Measurements from ENCODE around the gene PDZD7.

Gene PDZD7

DNA sequence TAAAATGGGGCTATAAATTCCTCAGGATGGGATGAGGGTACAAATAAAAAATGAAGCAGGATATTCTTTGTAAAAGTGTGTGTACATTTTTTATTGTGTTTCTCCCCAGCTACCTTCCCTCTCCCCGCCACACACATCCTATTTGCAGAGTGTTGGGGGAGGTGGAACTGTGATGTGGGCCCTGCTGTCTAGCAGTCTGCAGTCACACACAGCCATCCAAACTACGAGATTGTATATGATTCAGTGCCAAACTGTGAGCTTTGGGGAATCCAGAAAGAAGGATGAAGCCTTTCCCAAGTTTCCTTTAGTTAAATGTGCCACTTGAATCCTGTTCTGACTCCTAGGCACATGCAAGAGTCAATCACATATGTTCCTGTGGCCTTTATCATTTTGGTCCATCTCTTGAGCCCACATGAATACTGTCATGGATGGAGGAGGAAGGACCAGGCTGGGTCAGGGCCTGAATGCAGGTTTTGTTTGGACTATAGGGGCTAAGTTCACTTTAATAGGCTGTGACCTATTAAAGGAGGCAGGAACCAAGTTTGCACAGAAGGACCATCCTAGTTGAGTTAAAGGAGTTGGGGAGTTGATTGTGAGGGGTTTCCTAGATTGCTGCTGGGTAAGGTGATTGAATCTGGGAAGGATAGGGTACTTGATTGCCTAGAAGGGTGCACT lies 62.7 kb downstream of the PDZD7 start:
- H3K4me1 ChIP-seq (ENCODE audit: control insufficient read depth, insufficient read depth, low read length): peaks cover 3% of the 10 kb centered on the region
- no peak overlapping the region for H3K27ac ChIP-seq (ENCODE audit: low read depth, low read length)
- no peaks in the 10 kb centered on the region for H3K27me3 ChIP-seq (ENCODE audit: control insufficient read depth, insufficient read depth, low read length)
- H3K4me3 ChIP-seq (ENCODE audit: low read length): peak overlapping the region; percentile 57
- no peaks in the 10 kb centered on the region for H3K36me3 ChIP-seq (ENCODE audit: control insufficient read depth, insufficient read depth, low read length)
- no peak overlapping the region for H3K9ac ChIP-seq (ENCODE audit: low read length)

DNA sequence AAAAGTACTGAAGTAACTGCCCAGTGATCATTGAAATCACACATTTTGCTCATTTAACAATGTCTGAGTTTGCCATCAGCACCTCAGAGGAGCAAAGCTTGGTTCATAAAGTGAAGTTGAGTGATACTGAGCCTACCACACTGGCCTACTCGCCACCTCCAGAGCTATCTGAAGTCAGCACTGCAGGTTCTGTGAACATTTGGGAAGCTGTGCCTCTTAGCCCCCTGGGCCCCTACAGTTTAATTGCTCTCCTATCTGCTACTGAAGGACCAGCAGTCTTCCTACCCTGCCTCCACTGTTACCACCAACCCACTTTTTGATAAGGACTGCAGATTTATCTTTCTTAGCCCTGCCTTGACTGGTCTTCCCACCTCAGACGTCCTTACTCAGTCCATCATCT lies 63.6 kb downstream of the PDZD7 start:
- no peaks in the 10 kb centered on the region for H3K27me3 ChIP-seq (ENCODE audit: control insufficient read depth, insufficient read depth, low read length)
- no peaks in the 10 kb centered on the region for H3K36me3 ChIP-seq (ENCODE audit: control insufficient read depth, insufficient read depth, low read length)
- H3K4me1 ChIP-seq (ENCODE audit: control insufficient read depth, insufficient read depth, low read length): peaks cover 3% of the 10 kb centered on the region
- H3K27ac ChIP-seq (ENCODE audit: low read depth, low read length): no peak overlapping the region
- H3K9ac ChIP-seq (ENCODE audit: low read length): no peak overlapping the region
- H3K4me3 ChIP-seq (ENCODE audit: low read length): no peak overlapping the region

DNA sequence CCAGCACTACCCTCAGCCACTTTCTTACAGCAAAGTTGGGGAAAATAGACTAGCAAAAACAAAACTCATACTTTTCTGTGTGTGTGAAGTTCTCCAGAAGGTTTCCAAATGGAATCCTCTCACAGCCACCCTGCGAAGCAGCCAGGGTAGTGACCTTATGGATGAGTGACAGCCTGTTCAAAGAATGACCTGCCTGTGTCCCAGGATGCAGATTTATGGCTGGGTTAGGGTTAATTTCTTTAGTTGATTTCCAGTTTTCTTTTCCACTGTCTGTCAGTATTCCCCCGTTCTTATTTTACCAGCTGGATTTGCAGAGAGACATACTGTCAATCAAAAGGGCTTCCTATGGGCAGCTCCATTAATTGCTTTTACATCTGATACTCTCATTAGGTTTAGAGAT lies 64.0 kb downstream of the PDZD7 start:
- no peak overlapping the region for H3K9ac ChIP-seq (ENCODE audit: low read length)
- no peaks in the 10 kb centered on the region for H3K27me3 ChIP-seq (ENCODE audit: control insufficient read depth, insufficient read depth, low read length)
- H3K36me3 ChIP-seq (ENCODE audit: control insufficient read depth, insufficient read depth, low read length): no peaks in the 10 kb centered on the region
- H3K4me1 ChIP-seq (ENCODE audit: control insufficient read depth, insufficient read depth, low read length): peaks cover 3% of the 10 kb centered on the region
- no peak overlapping the region for H3K4me3 ChIP-seq (ENCODE audit: low read length)
- H3K27ac ChIP-seq (ENCODE audit: low read depth, low read length): no peak overlapping the region

DNA sequence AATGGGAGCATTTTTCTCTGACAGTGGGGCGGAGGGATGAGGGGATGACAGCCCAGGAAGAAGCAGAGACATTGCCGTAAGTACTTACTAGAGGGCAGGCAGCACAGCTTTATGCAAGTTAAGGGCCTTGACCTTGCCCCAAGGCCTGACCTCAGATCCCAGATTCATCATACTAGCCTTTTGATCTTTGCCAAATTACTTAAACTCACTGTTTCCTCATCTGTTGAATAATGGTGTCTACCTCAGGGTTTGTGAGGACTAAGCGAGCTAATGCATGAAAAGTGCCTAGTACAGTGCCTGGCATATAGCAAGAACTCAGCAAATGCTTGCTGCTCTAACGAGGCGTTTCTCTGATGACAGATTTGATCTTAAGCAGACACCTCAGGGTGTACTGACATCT lies 65.1 kb downstream of the PDZD7 start:
- Histone ChIP-seq H3K36me3 (ENCODE audit: control insufficient read depth, insufficient read depth, low read length) (no peaks in the 10 kb centered on the region), H3K9ac (ENCODE audit: low read length) (no peak overlapping the region), H3K27ac (ENCODE audit: low read depth, low read length) (no peak overlapping the region), H3K4me1 (ENCODE audit: control insufficient read depth, insufficient read depth, low read length) (peaks cover 3% of the 10 kb centered on the region), H3K27me3 (ENCODE audit: control insufficient read depth, insufficient read depth, low read length) (no peaks in the 10 kb centered on the region), H3K4me3 (ENCODE audit: low read length) (no peak overlapping the region)

DNA sequence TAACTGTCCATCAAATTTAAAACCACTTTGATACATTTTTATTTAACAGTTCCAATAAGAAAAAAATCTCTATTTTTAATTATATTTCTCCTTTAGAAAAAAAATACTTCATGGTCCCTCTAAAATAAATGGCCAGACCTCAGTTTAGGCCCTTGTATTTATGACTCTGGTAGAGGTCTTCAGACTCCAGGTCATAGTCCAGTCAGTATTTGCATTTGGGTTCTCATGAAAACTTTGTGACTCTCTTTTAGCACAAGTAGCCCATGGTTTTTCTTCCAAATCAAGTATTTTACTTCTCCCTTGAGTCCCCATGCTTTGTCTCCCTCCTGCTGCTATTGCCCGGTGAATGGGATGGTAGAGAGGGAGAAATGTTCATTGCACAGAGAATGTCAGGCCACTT lies 67.1 kb downstream of the PDZD7 start:
- Histone ChIP-seq H3K4me3 (ENCODE audit: low read length) (no peak overlapping the region), H3K27me3 (ENCODE audit: control insufficient read depth, insufficient read depth, low read length) (no peaks in the 10 kb centered on the region), H3K4me1 (ENCODE audit: control insufficient read depth, insufficient read depth, low read length) (peaks cover under 1% of the 10 kb centered on the region), H3K27ac (ENCODE audit: low read depth, low read length) (no peak overlapping the region), H3K36me3 (ENCODE audit: control insufficient read depth, insufficient read depth, low read length) (peaks cover 3% of the 10 kb centered on the region), H3K9ac (ENCODE audit: low read length) (no peak overlapping the region)

DNA sequence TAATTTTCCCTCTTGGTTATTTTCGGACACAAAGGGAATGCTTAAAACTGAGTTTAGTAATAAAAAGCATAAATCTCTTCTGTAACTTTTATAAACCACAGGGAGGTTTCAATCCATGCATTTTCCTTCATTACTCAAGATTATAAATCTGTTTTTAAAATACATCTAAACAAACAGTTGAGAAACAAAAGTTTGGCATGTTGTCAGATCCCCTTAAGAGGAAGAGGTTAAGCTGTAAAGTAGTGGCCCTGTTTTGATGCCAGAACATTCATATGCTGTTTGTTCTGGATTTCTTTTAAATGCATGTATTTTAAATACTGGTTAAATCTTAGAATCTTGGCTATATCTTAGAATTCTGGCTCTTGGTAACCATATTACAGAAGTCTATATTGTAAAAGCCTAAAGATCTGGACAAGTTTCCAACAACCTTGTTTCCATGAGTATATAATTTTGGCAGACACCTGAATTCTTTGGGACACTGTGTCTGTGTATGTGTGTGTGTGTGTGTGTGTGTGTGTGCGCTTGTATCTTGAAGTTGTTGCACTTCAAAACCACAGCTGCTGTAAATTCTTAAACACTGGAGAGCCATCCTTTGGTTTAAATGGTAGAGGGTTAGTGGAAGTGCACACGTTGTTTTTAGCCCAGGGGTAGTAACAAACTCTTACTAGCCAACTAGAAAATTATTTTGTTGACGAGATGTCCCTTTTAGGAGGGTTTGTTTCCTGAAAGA lies 68.4 kb downstream of the PDZD7 start:
- Histone ChIP-seq H3K27ac (ENCODE audit: low read depth, low read length) (no peak overlapping the region), H3K9ac (ENCODE audit: low read length) (no peak overlapping the region), H3K27me3 (ENCODE audit: control insufficient read depth, insufficient read depth, low read length) (no peaks in the 10 kb centered on the region), H3K4me3 (ENCODE audit: low read length) (no peak overlapping the region), H3K36me3 (ENCODE audit: control insufficient read depth, insufficient read depth, low read length) (peaks cover 7% of the 10 kb centered on the region), H3K4me1 (ENCODE audit: control insufficient read depth, insufficient read depth, low read length) (no peaks in the 10 kb centered on the region)

DNA sequence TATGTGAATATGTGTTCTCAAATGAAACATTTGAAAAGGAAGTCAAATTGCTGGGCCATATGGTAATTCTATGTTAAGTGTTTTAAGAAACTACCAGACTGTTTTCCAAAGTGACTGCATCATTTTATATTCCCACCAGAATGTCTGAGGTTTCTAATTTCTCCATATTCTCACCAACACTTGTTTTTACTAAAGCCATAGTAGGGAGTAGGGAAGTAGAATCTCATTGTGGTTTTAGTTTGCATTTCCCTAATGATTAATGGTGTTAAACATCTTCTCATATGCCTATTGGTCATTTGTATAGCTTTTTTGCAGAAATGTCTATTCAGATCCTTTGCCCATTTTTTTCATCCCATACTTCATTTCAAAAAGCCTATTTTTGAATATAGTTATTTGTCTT lies 70.7 kb downstream of the PDZD7 start:
- Histone ChIP-seq H3K27ac (ENCODE audit: low read depth, low read length) (no peak overlapping the region), H3K4me1 (ENCODE audit: control insufficient read depth, insufficient read depth, low read length) (no peaks in the 10 kb centered on the region), H3K4me3 (ENCODE audit: low read length) (no peak overlapping the region), H3K36me3 (ENCODE audit: control insufficient read depth, insufficient read depth, low read length) (peaks cover 12% of the 10 kb centered on the region), H3K9ac (ENCODE audit: low read length) (no peak overlapping the region), H3K27me3 (ENCODE audit: control insufficient read depth, insufficient read depth, low read length) (no peaks in the 10 kb centered on the region)

Data from rectal smooth muscle tissue (tissue), 1 donor.